Activated T-cell treated with anti-CD3 and anti-CD28 coated beads for 24 hours (primary cell): ENCODE results near the gene POLG2.
"Not testable (repeated sequence)": the region's sequence is repeated elsewhere in the genome, so short reads cannot be mapped to it uniquely, and the experiment has no call there.

Source experiments
- DNase-seq: peaks from one replicate; pipeline ENCODE4 v3.0.0-alpha.2; 2020; ENCODE audit warnings: low read depth

Gene POLG2

GRCh38 chr17:64480951-64481350 is 15.9 kb downstream of the POLG2 start:
- no peak for DNase-seq

GRCh38 chr17:64477849-64478248 is 19.0 kb downstream of the POLG2 start:
- DNase-seq: no peak

DNA sequence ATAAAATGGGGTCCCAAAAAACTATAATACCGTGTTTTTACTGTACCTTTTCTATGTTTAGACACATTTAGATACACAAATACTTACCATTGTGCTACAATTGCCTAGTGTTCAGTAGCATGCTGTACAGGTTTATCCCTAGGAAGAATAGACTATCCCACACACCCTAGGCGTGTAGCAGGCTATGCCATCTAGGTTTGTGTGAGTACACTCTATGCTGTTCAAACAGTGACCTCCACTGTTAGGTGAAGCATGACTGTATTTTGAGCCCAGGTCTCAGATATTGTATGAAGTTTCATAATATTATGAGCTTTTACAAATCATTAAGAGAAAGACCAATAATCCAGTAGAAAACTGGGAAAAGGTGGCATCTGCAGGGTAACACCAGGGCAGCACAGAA is 24.3 kb downstream of the POLG2 start:
- DNase-seq: no peak

GRCh38 chr17:64471440-64471839 is 25.4 kb downstream of the POLG2 start:
- no peak for DNase-seq

DNA sequence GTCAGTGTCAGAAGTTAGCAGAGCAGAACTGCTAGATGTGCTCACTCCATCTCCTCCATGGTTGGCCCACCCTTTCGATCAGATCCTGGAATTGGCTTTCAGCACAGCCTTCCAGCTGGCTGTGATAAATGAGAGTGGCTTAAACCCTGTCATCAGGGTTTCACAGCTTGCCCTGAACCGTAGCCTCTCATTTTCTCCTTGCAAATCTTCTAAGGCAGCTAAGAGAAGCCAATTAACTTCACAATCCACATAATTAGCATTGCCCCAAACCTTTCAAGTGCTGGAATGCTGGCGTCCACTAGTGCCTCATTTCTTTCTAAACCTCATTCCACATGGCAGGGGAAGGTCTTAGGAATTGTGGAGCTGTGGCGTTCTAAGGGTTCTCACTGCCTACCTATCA is 26.2 kb downstream of the POLG2 start:
- DNase-seq: no peak

- not testable (repeated sequence) for DNase-seq
Measured at GRCh38 chr17:64466834-64467233, 30.0 kb downstream of the POLG2 start.

DNA sequence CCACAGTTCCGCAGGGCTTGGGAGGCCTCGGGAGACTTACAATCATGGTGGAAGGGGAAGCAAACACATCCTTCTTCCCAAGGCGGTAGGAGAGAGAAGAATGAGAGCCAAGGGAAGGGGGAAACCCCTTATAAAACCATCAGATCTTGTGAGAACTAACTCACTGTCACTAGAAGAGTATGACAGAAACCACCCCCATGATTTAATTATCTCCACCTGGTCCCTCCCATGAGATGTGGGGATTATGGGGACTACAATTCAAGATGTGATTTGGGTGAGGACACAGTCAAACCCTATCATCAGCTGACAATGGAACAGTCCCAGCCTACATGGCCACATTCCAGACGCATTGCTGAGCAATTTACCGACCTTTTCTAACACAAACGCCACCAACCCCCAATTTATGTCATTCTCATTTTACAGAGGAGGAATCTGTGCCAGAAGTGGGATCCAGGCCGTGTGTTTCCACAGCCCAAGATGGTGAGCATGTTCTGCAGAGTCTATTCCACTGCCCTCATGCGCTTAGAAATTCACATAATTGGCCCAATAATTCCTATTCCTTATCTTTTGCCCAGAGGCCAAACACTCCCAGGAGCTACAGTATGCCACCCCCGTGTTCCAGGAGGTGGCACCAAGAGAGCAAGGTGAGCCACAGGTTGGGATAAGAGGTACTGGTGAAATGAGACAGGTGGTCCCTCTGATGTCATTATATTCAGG is 30.7 kb downstream of the POLG2 start:
- no peak for DNase-seq

GRCh38 chr17:64461788-64462187 is 35.1 kb downstream of the POLG2 start:
- DNase-seq: no peak

GRCh38 chr17:64460955-64461354 is 35.9 kb downstream of the POLG2 start:
- DNase-seq: no peak

DNA sequence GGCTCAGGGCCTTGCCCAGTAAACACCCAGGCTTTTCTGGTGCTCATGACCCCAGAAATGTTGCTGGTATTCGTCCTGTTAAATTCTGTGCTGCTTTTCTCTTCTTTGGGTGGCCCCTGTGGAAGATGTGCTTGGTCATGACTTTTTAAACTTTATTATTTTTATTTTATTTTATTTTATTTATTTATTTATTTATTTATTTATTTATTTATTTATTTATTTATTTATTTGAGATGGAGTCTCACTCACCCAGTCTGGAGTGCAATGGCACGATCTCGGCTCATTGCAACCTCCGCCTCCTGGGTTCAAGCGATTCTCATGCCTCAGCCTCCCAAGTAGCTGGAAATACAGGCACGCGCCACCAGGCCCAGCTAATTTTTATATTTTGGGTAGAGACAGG is 37.0 kb downstream of the POLG2 start:
- DNase-seq: not testable (repeated sequence)

- DNase-seq: no peak
Measured at GRCh38 chr17:64459284-64459747, 37.5 kb downstream of the POLG2 start.

- no peak for DNase-seq
Measured at GRCh38 chr17:64458756-64459155, 38.1 kb downstream of the POLG2 start.

GRCh38 chr17:64457156-64457555 is 39.7 kb downstream of the POLG2 start:
- no peak for DNase-seq

DNA sequence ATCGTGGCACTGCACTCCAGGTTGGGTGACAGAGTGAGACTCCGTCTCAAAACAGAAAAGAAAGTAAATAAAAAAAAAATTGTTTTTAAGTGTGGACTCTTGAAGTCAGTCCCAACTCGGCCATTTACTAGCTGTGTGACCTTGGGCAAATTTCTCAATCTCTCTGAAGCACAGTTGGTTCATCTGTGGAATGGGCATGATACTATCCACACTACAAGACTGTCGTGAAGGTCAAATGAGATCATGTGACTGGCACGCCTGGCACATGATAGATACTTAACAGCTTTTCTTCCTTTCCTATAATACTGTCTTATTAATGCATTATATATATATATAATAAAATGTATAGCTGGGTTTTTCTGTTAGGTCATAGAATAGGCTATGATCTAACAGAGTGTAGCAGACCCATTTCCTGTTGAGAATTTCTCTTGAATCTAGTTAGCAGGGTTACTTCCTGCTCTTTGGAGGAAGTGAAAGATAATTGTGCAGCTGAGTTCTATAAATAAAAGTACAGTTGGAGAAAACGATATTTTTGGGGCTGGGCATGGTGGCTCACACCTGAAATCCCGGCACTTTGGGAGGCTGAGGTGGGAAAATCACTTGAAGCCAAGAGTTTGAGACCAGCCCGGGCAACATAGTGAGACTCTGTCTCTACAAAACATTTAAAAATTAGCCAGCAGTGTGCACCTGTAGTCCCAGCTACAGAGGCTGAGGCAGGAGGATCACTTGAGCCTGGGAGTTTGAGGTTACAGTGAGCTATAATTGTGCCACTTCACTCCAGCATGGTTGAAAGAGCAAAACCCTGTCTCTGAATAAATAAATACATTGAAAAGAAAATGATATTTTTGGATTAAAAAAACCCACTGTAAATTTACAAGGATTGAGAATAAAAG is 40.6 kb downstream of the POLG2 start:
- no peak for DNase-seq

DNA sequence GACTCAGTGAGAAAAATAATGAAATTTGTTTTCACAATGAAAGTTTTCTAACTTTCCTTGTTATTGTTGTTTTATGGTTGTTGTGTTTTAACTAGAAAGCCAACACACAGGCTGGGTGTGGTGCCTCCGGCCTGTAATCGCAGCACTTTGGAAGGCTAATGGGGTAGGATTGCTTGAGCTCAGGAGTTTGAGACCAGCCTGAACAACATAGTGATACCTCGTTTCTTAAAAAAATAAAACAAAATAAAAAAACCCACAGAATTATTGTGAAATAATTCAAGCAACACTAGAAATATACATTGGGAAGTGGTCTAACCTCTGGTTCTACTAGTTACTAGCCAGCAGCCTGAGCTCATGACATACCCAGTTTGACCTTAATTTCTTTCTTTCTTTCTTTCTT is 47.3 kb downstream of the POLG2 start:
- DNase-seq: no peak

- DNase-seq: no peak
Measured at GRCh38 chr17:64448665-64449512, 48.0 kb downstream of the POLG2 start, which contains the start of gene MILR1. Gene MILR1, plus strand, starts transcription at chr17:64449115. Its CDS starts 54 bp downstream, at chr17:64449169.

DNA sequence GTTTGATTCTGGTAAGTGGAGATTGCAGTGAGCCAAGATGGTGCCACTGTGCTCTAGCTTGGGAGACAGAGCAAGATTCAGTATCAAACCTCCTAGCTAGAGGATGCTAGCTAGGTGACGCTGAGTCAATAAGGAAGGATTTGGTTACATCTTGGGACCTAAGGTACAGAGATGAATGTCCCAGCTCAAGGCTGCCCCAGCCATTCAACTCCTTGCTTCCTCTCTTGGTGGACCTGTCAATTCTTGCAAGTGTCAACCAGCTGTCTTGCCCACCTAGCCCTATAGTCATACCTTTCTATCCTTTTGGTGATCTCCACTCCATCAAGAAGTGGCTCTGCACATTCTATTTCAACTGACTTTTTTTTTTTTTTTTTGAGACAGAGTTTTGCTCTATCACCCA is 49.3 kb downstream of the POLG2 start:
- DNase-seq: no peak

DNA sequence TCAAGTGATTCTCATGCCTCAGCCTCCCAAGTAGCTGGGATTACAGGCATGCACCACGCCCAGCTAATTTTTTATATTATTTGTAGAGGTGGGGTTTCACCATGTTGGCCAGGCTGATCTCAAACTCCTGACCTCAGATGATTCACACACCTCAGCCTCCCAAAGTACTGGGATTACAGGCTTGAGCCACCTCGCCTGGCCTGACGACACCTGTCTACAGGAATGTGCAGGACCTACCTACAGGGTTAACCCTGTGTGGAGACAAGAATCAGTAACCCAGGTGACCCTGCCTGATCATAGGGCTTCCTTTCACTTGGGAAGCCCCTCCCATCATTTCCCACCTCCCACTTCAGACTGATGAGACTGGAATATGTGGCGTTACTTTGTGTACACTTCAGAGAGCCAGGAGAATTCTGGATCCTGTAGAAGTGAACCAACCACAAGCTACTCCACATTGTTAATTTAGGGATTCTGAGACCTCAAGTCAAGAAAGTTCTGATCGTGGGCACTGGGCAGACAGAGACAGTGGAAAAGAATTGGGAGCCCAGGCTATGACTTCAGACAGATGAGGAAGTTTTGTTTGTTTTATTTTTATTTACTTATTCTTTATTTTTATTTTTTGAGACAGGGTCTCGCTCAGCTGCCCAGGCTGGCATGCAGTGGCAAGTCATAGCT is 53.6 kb downstream of the POLG2 start:
- no peak for DNase-seq

- DNase-seq: no peak
Measured at GRCh38 chr17:64442541-64442971, 54.3 kb downstream of the POLG2 start.

- DNase-seq: no peak
Measured at GRCh38 chr17:64441772-64442540, 54.9 kb downstream of the POLG2 start.

- DNase-seq: no peak
Measured at GRCh38 chr17:64439956-64440355, 56.9 kb downstream of the POLG2 start.
